A673 (cell line): ENCODE measurements around the gene CAVIN1.

Experiments
- CTCF ChIP-seq: fragments of 300-800, 200-600 bp; sonication (generic); conservative IDR thresholded peaks from 2 replicates; pipeline ENCODE4 v1.5.1; 2017; ENCODE audit warnings: low read depth, mild to moderate bottlenecking, antibody characterized with exemption, low read length, moderate library complexity, mixed read lengths
- EZH2 ChIP-seq: fragments of 200-600 bp; sonication (generic); IDR thresholded peaks from 2 replicates; pipeline ENCODE4 v1.6.1; 2017; ENCODE audit warnings: borderline replicate concordance, low read depth, mild to moderate bottlenecking, mixed read lengths, antibody characterized with exemption, low read length; ENCODE audit not compliant: poor library complexity, severe bottlenecking

GRCh38 chr17:42392692-42393415 is 30.2 kb downstream of the CAVIN1 start:
- no peak for TF ChIP-seq CTCF
- TF ChIP-seq EZH2: no peak
